HepG2 (cell line): ENCODE measurements around the gene FKBP5. TPM values are rescaled to one million over a fixed set of nuclear protein-coding genes. Genes with fewer than 3 reads are reported as not detected.

Source experiments
- FOSL2 ChIP-seq: sonication (generic); formaldehyde crosslinking; IDR thresholded peaks from 2 replicates; pipeline ENCODE4 v1.4.0; 2020; ENCODE audit warnings: missing genetic modification reagents
- HDAC1 ChIP-seq: sonication (generic); formaldehyde crosslinking; IDR thresholded peaks from 2 replicates; pipeline ENCODE4 v1.5.1; 2020; ENCODE audit warnings: mild to moderate bottlenecking, missing genetic modification reagents
- HHEX ChIP-seq: IDR thresholded peaks from 2 replicates; pipeline ENCODE4 v1.6.1; 2016; ENCODE audit warnings: control low read depth
- HNF4A ChIP-seq: sonication (generic); formaldehyde crosslinking; IDR thresholded peaks from 2 replicates; pipeline ENCODE4 v1.4.0; 2020; ENCODE audit warnings: missing genetic modification reagents
- JUN ChIP-seq: sonication (generic); formaldehyde crosslinking; IDR thresholded peaks from 2 replicates; pipeline ENCODE4 v1.4.0; 2020; ENCODE audit warnings: mild to moderate bottlenecking, missing genetic modification reagents
- KDM1A ChIP-seq: IDR thresholded peaks from 2 replicates; pipeline ENCODE4 v1.6.1; 2016; ENCODE audit warnings: missing compliant biosample characterization
- MBNL3 ChIP-seq: fragments of 250-450 bp; sonication (Bioruptor Pico); conservative IDR thresholded peaks from 2 replicates; pipeline ENCODE4 v1.8.0; 2022; ENCODE audit warnings: mild to moderate bottlenecking, inconsistent platforms
- MEF2D ChIP-seq: sonication (generic); formaldehyde crosslinking; IDR thresholded peaks from 2 replicates; pipeline ENCODE4 v1.5.1; 2020; ENCODE audit warnings: mild to moderate bottlenecking, missing genetic modification reagents
- SMYD3 ChIP-seq: sonication (generic); formaldehyde crosslinking; IDR thresholded peaks from 2 replicates; pipeline ENCODE4 v1.8.1; 2023; ENCODE audit warnings: mild to moderate bottlenecking, missing genetic modification reagents
- TAF1 ChIP-seq: sonication (generic); formaldehyde crosslinking; IDR thresholded peaks from 2 replicates; pipeline ENCODE4 v1.4.0; 2020; ENCODE audit warnings: missing genetic modification reagents
- ZBTB38 ChIP-seq: sonication (generic); formaldehyde crosslinking; IDR thresholded peaks from 2 replicates; pipeline ENCODE4 v1.5.1; 2020; ENCODE audit warnings: mild to moderate bottlenecking, missing genetic modification reagents
- ZNF282 ChIP-seq: fragments of 450-650 bp; IDR thresholded peaks from 2 replicates; pipeline ENCODE4 v1.6.1; 2018; ENCODE audit not compliant: partially characterized antibody
- ZNF550 ChIP-seq: sonication (generic); formaldehyde crosslinking; IDR thresholded peaks from 2 replicates; pipeline ENCODE4 v1.4.0; 2020; ENCODE audit warnings: mild to moderate bottlenecking, missing genetic modification reagents, borderline replicate concordance
- ZNF562 ChIP-seq: sonication (generic); formaldehyde crosslinking; IDR thresholded peaks from 2 replicates; pipeline ENCODE4 v1.8.0; 2022; ENCODE audit warnings: missing genetic modification reagents, borderline replicate concordance
- ZNF660 ChIP-seq: sonication (generic); formaldehyde crosslinking; IDR thresholded peaks from 2 replicates; pipeline ENCODE4 v1.5.1; 2020; ENCODE audit warnings: mild to moderate bottlenecking, low read depth, missing genetic modification reagents, borderline replicate concordance
- polyA plus RNA-seq, 8 experiments: library from polyadenylated mRNA; depleted of rRNA in 3 of 8; stranded (reverse) in 7 of 8; unstranded in 1 of 8; fragments of >200 nt; fragmentation: Illumina TruSeq in 4 of 8; extraction: Trizol in 4 of 8; gene quantifications; 2 replicates each; pipeline versions ENCODE4 v1.2.1 to v1.2.3, GENCODE V29; 2011 to 2016; ENCODE audit warnings: low read depth in 4 of 8, missing spikeins in 1 of 8, mixed read lengths in 1 of 8; ENCODE audit not compliant: insufficient read depth in 1 of 8
- total RNA-seq, 5 experiments: library from RNA; depleted of rRNA; stranded (reverse); fragments of >200 nt; fragmentation: Illumina TruSeq; extraction: Trizol; gene quantifications; 2 replicates each; pipeline ENCODE4 v1.2.3, GENCODE V29; 2016; ENCODE audit warnings: low read depth in 1 of 5
- TF ChIP-seq, protein P1 (sequence below): sonication (generic); formaldehyde crosslinking; IDR thresholded peaks from 2 replicates; pipeline ENCODE4 v1.4.0; 2020; ENCODE audit warnings: missing genetic modification reagents
- TF ChIP-seq, protein P2 (sequence below): sonication (generic); formaldehyde crosslinking; IDR thresholded peaks from 2 replicates; pipeline ENCODE4 v1.8.1; 2023; ENCODE audit warnings: mild to moderate bottlenecking, missing genetic modification reagents
- TF ChIP-seq, protein P3 (sequence below): sonication (generic); formaldehyde crosslinking; IDR thresholded peaks from 2 replicates; pipeline ENCODE4 v1.5.0; 2020; ENCODE audit warnings: missing genetic modification reagents, mild to moderate bottlenecking, borderline replicate concordance
- TF ChIP-seq, protein P4 (sequence below): sonication (generic); formaldehyde crosslinking; conservative IDR thresholded peaks from 2 replicates; pipeline ENCODE4 v1.5.0; 2020; ENCODE audit warnings: missing genetic modification reagents
- TF ChIP-seq, protein P5 (sequence below): sonication (generic); formaldehyde crosslinking; IDR thresholded peaks from 2 replicates; pipeline ENCODE4 v1.4.0; 2020; ENCODE audit warnings: missing genetic modification reagents, borderline replicate concordance

FKBP5 gene
- total and polyA plus RNA-seq, 2 of the 13 experiments (the other 11 are each of a cell fraction or from before 2014, with no cell fraction given): 8.0 to 17.4 TPM

DNA sequence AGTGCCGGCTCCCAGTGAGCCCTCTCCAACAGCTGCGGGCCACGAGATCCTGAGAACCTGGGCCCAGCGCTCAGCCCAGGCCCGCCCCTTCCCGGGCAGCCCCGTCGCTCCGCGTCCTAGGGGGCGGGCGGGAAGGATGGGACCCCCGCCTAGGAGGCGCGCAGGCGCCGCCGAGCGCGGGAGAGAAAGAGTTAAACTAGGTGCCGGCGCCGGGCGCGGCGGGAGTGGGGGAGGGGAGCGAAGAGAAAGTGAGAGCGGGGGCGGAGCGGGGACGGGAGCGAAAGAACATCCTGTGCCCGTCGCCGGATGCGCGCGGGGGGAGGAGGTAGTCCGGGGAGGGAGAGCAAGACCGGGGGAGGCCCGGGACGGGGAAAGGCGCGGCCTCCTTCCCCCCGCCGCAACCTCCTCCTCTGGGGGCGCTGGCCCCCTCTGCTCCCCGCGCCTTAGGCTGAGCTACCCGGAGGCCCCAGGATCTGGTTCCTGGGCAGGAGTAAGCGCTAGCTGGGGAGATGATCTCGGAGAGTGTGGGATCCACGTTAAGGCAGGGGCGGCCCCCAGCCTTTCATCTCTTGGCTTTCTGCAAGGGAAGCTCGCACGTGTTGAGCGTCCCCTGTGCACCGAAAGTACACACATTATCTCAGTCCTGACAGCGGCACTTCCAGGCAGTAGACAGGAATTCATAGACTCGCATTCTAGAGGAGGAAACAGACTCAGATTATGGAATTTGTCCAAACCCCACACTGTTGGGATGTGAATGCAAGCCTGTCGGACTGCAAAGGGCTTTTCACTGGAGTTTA, 43.2 kb upstream of the FKBP5 start (continued):
- TF ChIP-seq SMYD3 (CRISPR knock-in tag) (0 out of 2 replicates have a peak, but pooled peaks have one; percentile 12), ZNF282 (no peak), FOSL2 (0 out of 2 replicates have a peak, but pooled peaks have one; percentile 21), HHEX (CRISPR knock-in tag) (no peak), ZNF660 (CRISPR knock-in tag) (no peak), MBNL3 (CRISPR knock-in tag) (no peak), HDAC1 (peak; percentile 96), ZBTB38 (CRISPR knock-in tag) (peak; percentile 57), TAF1 (CRISPR knock-in tag) (peak; percentile 80; the same call in 1 of the 2 replicates), ZNF562 (no peak), HNF4A (CRISPR knock-in tag) (peak; percentile 47; the same call in 1 of the 2 replicates), KDM1A (CRISPR knock-in tag) (peak; percentile 18; the same call in 1 of the 2 replicates), ZNF550 (CRISPR knock-in tag) (peak; percentile 83; the same call in 1 of the 2 replicates), MEF2D (CRISPR knock-in tag) (peak; percentile 36), JUN (CRISPR knock-in tag) (no peak)
- TF ChIP-seq, protein P1, sequence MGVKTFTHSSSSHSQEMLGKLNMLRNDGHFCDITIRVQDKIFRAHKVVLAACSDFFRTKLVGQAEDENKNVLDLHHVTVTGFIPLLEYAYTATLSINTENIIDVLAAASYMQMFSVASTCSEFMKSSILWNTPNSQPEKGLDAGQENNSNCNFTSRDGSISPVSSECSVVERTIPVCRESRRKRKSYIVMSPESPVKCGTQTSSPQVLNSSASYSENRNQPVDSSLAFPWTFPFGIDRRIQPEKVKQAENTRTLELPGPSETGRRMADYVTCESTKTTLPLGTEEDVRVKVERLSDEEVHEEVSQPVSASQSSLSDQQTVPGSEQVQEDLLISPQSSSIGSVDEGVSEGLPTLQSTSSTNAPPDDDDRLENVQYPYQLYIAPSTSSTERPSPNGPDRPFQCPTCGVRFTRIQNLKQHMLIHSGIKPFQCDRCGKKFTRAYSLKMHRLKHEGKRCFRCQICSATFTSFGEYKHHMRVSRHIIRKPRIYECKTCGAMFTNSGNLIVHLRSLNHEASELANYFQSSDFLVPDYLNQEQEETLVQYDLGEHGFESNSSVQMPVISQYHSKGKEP (CRISPR knock-in tag): no peak
- TF ChIP-seq, protein P2, sequence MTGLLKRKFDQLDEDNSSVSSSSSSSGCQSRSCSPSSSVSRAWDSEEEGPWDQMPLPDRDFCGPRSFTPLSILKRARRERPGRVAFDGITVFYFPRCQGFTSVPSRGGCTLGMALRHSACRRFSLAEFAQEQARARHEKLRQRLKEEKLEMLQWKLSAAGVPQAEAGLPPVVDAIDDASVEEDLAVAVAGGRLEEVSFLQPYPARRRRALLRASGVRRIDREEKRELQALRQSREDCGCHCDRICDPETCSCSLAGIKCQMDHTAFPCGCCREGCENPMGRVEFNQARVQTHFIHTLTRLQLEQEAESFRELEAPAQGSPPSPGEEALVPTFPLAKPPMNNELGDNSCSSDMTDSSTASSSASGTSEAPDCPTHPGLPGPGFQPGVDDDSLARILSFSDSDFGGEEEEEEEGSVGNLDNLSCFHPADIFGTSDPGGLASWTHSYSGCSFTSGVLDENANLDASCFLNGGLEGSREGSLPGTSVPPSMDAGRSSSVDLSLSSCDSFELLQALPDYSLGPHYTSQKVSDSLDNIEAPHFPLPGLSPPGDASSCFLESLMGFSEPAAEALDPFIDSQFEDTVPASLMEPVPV: peak; percentile 49; the same call in 1 of the 2 replicates
- TF ChIP-seq, protein P3, sequence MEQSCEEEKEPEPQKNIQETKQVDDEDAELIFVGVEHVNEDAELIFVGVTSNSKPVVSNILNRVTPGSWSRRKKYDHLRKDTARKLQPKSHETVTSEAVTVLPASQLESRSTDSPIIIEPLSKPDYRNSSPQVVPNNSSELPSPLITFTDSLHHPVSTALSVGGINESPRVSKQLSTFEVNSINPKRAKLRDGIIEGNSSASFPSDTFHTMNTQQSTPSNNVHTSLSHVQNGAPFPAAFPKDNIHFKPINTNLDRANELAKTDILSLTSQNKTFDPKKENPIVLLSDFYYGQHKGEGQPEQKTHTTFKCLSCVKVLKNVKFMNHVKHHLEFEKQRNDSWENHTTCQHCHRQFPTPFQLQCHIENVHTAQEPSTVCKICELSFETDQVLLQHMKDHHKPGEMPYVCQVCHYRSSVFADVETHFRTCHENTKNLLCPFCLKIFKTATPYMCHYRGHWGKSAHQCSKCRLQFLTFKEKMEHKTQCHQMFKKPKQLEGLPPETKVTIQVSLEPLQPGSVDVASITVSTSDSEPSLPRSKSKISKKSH: peak; percentile 80; the same call in 1 of the 2 replicates
- TF ChIP-seq, protein P4, sequence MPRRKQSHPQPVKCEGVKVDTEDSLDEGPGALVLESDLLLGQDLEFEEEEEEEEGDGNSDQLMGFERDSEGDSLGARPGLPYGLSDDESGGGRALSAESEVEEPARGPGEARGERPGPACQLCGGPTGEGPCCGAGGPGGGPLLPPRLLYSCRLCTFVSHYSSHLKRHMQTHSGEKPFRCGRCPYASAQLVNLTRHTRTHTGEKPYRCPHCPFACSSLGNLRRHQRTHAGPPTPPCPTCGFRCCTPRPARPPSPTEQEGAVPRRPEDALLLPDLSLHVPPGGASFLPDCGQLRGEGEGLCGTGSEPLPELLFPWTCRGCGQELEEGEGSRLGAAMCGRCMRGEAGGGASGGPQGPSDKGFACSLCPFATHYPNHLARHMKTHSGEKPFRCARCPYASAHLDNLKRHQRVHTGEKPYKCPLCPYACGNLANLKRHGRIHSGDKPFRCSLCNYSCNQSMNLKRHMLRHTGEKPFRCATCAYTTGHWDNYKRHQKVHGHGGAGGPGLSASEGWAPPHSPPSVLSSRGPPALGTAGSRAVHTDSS (CRISPR knock-in tag): no peak
- TF ChIP-seq, protein P5, sequence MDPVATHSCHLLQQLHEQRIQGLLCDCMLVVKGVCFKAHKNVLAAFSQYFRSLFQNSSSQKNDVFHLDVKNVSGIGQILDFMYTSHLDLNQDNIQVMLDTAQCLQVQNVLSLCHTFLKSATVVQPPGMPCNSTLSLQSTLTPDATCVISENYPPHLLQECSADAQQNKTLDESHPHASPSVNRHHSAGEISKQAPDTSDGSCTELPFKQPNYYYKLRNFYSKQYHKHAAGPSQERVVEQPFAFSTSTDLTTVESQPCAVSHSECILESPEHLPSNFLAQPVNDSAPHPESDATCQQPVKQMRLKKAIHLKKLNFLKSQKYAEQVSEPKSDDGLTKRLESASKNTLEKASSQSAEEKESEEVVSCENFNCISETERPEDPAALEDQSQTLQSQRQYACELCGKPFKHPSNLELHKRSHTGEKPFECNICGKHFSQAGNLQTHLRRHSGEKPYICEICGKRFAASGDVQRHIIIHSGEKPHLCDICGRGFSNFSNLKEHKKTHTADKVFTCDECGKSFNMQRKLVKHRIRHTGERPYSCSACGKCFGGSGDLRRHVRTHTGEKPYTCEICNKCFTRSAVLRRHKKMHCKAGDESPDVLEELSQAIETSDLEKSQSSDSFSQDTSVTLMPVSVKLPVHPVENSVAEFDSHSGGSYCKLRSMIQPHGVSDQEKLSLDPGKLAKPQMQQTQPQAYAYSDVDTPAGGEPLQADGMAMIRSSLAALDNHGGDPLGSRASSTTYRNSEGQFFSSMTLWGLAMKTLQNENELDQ (CRISPR knock-in tag): no peak
